22Rv1 (cell line): ENCODE results near the gene CACNA1A.

Source experiments
- ZFX ChIP-seq: fragments of 450-650 bp; IDR thresholded peaks from 2 replicates; pipeline ENCODE4 v1.6.1; 2017; ENCODE audit warnings: antibody characterized with exemption, borderline replicate concordance
- TF ChIP-seq, protein P1 (sequence below): fragments of 450-650 bp; IDR thresholded peaks from 2 replicates; pipeline ENCODE4 v1.5.1; 2017; ENCODE audit warnings: mild to moderate bottlenecking

DNA sequence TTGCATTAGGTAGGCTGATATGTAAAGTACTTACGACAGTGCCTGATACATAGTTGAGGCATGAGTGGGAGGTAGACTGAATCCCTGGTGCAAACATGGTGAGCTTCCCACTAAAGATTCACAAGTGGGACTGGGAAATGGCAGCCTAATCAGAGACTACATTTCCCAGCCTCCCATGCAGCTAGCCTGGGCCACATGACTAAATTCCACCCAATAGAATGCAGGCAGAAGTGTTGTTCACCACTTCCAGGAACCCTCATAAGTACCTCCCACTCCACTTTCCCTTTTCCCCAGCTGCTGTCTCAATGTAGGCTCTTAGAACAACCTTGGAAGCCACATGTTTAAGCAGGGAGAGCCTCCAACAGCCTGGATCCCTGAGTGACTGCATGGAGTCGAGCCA is 104.9 kb downstream of the CACNA1A start:
- TF ChIP-seq, protein P1, sequence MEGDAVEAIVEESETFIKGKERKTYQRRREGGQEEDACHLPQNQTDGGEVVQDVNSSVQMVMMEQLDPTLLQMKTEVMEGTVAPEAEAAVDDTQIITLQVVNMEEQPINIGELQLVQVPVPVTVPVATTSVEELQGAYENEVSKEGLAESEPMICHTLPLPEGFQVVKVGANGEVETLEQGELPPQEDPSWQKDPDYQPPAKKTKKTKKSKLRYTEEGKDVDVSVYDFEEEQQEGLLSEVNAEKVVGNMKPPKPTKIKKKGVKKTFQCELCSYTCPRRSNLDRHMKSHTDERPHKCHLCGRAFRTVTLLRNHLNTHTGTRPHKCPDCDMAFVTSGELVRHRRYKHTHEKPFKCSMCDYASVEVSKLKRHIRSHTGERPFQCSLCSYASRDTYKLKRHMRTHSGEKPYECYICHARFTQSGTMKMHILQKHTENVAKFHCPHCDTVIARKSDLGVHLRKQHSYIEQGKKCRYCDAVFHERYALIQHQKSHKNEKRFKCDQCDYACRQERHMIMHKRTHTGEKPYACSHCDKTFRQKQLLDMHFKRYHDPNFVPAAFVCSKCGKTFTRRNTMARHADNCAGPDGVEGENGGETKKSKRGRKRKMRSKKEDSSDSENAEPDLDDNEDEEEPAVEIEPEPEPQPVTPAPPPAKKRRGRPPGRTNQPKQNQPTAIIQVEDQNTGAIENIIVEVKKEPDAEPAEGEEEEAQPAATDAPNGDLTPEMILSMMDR = no peak
- TF ChIP-seq ZFX = no peak
